ENCODE results near the gene PFKP. TPM values are rescaled to one million over a fixed set of nuclear protein-coding genes. Genes with fewer than 3 reads are reported as not detected.

Gene PFKP
- total RNA-seq, 1 donor from 2014 or later = 150 TPM

- DNase-seq (ENCODE audit: extremely low spot score, unreplicated experiment) = no peak
- H3K9me3 Mint-ChIP-seq (ENCODE audit: unreplicated experiment) = no peaks in the 10 kb centered on the region
- peak overlapping the region; percentile 47 for H3K27ac Mint-ChIP-seq (ENCODE audit: unreplicated experiment)
- no peaks in the 10 kb centered on the region for H3K27me3 Mint-ChIP-seq (ENCODE audit: unreplicated experiment)
- no peaks in the 10 kb centered on the region for H3K4me1 Mint-ChIP-seq (ENCODE audit: unreplicated experiment)
- H3K4me3 Mint-ChIP-seq (ENCODE audit: unreplicated experiment) = no peak overlapping the region
- peaks cover 60% of the 10 kb centered on the region for H3K36me3 Mint-ChIP-seq (ENCODE audit: unreplicated experiment)
- no peak for TF ChIP-seq CTCF (IDR thresholded peaks at IDR 0.05)
Observed at GRCh38 chr10:3133948-3134347, 66.6 kb downstream of the PFKP start.

DNA sequence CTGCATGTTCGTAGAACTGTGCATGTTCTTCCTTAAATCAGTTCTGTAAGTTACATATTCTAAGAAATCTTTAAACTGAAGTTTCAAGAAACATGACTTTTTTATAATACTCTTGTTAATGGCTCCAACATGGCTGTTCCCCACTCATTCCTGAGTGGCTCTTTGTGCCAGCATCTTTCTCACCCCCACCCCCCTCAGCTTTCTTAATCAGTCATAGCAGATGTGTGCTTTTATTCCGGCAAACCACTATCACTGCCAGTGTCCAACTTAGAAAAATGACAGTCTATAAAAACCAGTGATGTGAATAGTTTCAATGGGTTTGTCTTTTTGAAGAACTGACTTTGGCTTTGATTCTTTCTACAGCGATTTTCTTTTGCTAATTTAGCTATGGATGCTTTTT lies 67.7 kb downstream of the PFKP start:
- Mint-ChIP-seq H3K27me3 (ENCODE audit: unreplicated experiment) (no peaks in the 10 kb centered on the region), H3K36me3 (ENCODE audit: unreplicated experiment) (peaks cover 58% of the 10 kb centered on the region), H3K27ac (ENCODE audit: unreplicated experiment) (no peak overlapping the region), H3K4me3 (ENCODE audit: unreplicated experiment) (no peak overlapping the region), H3K9me3 (ENCODE audit: unreplicated experiment) (no peaks in the 10 kb centered on the region), H3K4me1 (ENCODE audit: unreplicated experiment) (no peaks in the 10 kb centered on the region)
- TF ChIP-seq CTCF (IDR thresholded peaks at IDR 0.05) = no peak
- DNase-seq (ENCODE audit: extremely low spot score, unreplicated experiment) = no peak

DNA sequence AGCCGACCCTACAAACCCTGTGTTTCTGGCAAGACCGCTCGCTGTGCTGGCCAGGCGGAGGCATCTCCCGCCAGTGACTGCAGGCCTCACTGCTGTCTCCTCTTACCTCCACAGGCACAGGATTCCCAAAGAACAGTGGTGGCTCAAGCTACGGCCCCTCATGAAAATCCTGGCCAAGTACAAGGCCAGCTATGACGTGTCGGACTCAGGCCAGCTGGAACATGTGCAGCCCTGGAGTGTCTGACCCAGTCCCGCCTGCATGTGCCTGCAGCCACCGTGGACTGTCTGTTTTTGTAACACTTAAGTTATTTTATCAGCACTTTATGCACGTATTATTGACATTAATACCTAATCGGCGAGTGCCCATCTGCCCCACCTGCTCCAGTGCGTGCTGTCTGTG lies 69.0 kb downstream of the PFKP start:
- H3K27me3 Mint-ChIP-seq (ENCODE audit: unreplicated experiment) = no peaks in the 10 kb centered on the region
- DNase-seq (ENCODE audit: extremely low spot score, unreplicated experiment) = no peak
- H3K27ac Mint-ChIP-seq (ENCODE audit: unreplicated experiment) = no peak overlapping the region
- H3K9me3 Mint-ChIP-seq (ENCODE audit: unreplicated experiment) = no peaks in the 10 kb centered on the region
- H3K4me3 Mint-ChIP-seq (ENCODE audit: unreplicated experiment) = no peak overlapping the region
- peaks cover 66% of the 10 kb centered on the region for H3K36me3 Mint-ChIP-seq (ENCODE audit: unreplicated experiment)
- H3K4me1 Mint-ChIP-seq (ENCODE audit: unreplicated experiment) = peaks cover 6% of the 10 kb centered on the region
- TF ChIP-seq CTCF (IDR thresholded peaks at IDR 0.05) = no peak

GRCh38 chr10:3136763-3137611 lies 69.6 kb downstream of the PFKP start:
- Mint-ChIP-seq H3K9me3 (ENCODE audit: unreplicated experiment) (no peaks in the 10 kb centered on the region), H3K4me1 (ENCODE audit: unreplicated experiment) (peaks cover 8% of the 10 kb centered on the region), H3K27ac (ENCODE audit: unreplicated experiment) (no peak overlapping the region), H3K36me3 (ENCODE audit: unreplicated experiment) (peaks cover 68% of the 10 kb centered on the region), H3K4me3 (ENCODE audit: unreplicated experiment) (no peak overlapping the region), H3K27me3 (ENCODE audit: unreplicated experiment) (no peaks in the 10 kb centered on the region)
- DNase-seq (ENCODE audit: extremely low spot score, unreplicated experiment) = no peak
- TF ChIP-seq CTCF (IDR thresholded peaks at IDR 0.05) = no peak

GRCh38 chr10:3137958-3138726 lies 70.8 kb downstream of the PFKP start:
- peaks cover 8% of the 10 kb centered on the region for H3K4me1 Mint-ChIP-seq (ENCODE audit: unreplicated experiment)
- no peak overlapping the region for H3K27ac Mint-ChIP-seq (ENCODE audit: unreplicated experiment)
- DNase-seq (ENCODE audit: extremely low spot score, unreplicated experiment) = no peak
- no peaks in the 10 kb centered on the region for H3K9me3 Mint-ChIP-seq (ENCODE audit: unreplicated experiment)
- no peaks in the 10 kb centered on the region for H3K27me3 Mint-ChIP-seq (ENCODE audit: unreplicated experiment)
- TF ChIP-seq CTCF (IDR thresholded peaks at IDR 0.05) = no peak
- H3K4me3 Mint-ChIP-seq (ENCODE audit: unreplicated experiment) = no peak overlapping the region
- H3K36me3 Mint-ChIP-seq (ENCODE audit: unreplicated experiment) = peaks cover 64% of the 10 kb centered on the region
